CD4-positive, alpha-beta T cell treated with Interleukin-21 for 1 hour (primary cell): Measurements from ENCODE around the gene CAMK1D.
"Not testable (repeated sequence)": the region's sequence is repeated elsewhere in the genome, so short reads cannot be mapped to it uniquely, and the experiment has no call there.

Experiments used
- DNase-seq: peaks from one replicate; pipeline ENCODE4 v3.0.0-alpha.2; 2020

The CAMK1D gene

GRCh38 chr10:12834721-12835120, 485.4 kb downstream of the CAMK1D start:
- no peak for DNase-seq

- no peak for DNase-seq
Measured at GRCh38 chr10:12835709-12836108, 486.4 kb downstream of the CAMK1D start.

- DNase-seq: no peak
Measured at GRCh38 chr10:12838366-12838765, 489.0 kb downstream of the CAMK1D start.

GRCh38 chr10:12838995-12839927, 489.9 kb downstream of the CAMK1D start:
- DNase-seq: no peak

GRCh38 chr10:12839941-12840611, 490.7 kb downstream of the CAMK1D start:
- no peak for DNase-seq

DNA sequence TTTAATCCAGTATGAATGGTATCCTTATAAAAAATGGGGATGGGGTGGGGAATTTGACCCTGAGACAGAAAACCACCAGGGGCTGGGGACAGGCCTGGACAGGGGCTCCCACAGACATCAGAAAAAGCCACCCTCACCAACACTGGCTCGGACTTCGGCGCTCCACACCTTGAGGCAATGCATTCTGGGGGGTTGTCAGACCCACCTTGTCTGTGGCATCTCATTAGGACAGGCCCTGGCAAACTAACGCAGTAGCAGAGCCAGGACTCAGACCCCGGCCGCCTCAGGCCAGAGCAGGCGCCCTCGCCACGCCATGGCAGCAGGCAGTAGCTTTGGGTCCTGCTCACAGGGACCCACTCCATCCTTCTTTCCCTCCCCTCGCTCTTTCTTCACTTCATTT, 492.1 kb downstream of the CAMK1D start:
- DNase-seq: no peak

DNA sequence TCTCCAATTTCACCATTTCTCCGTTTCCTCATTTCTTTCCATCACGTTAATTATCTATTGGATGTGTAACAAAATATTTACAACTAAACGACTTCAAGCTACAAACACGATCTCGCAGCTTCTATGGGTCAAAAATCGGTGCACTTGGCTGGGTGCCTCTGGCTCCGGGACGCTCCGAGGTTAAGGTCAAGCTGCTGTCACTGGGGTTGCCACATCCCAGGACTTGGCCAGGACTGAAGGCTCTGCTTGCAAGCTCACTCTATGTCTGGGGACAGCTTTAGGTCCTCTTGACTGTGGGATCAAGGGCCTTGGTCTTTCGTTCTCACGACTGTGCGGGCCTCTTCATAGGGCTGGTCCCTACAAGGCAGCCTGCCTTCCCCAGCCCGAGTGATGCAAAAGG, 492.5 kb downstream of the CAMK1D start:
- no peak for DNase-seq

GRCh38 chr10:12842310-12842709, 493.0 kb downstream of the CAMK1D start:
- DNase-seq: no peak

- DNase-seq: no peak
Measured at GRCh38 chr10:12843296-12843945, 494.1 kb downstream of the CAMK1D start.

- no peak for DNase-seq
Measured at GRCh38 chr10:12844811-12845483, 495.6 kb downstream of the CAMK1D start.

DNA sequence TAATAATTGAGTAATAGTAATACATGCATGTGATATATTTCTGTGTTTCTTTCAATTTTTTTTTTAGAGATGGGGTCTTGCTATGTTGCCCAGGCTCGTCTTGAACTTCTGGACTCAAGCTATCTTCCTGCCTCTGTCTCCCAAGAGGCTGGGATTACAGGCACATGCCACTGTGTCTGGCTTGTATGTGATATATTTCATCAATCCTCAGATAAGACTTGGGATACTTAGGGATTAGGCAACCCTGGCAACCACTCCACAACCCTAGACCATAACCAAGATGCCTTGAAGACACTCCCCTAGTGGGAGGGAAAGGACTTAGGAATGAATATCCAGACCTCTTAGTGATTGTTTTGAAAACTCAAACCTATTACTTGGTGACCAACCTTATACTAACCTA, 497.4 kb downstream of the CAMK1D start:
- no peak for DNase-seq

- DNase-seq: no peak
Measured at GRCh38 chr10:12847361-12847975, 498.1 kb downstream of the CAMK1D start.

DNA sequence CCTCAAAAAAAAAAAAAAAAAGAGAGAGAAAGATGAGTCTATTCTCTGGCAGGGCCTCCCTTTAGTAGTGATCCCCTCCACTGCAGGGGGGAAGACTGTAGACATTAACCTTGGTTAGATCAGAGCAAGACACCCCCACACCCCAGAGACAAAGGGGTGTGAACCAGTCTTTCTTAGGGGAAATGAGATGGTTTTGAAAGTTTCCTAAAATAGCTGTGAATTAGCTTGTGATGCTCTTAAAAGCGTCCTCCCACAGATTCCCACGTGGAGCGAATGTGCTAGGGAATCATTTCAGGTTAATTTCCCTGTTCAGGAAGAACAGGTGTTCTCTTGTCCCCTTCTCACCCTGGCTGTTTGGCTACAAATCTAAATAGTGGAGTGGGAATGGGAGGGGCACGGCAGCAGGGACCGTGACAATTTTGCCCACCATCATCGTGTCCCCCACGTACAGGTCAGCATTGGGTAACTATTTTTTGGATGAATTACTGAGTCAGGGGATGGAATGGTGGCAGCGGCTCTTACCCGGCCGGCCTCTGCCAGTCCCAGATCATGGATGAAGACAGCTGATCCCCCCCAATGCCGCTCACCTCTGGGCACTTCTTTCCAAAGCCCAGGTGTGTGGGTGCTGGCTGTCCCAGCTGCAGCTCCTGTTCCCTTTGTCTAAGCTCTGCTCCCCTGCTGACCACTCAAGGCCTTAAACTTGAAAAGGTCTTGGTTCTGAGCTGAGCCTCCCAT, 499.3 kb downstream of the CAMK1D start:
- DNase-seq: no peak

DNA sequence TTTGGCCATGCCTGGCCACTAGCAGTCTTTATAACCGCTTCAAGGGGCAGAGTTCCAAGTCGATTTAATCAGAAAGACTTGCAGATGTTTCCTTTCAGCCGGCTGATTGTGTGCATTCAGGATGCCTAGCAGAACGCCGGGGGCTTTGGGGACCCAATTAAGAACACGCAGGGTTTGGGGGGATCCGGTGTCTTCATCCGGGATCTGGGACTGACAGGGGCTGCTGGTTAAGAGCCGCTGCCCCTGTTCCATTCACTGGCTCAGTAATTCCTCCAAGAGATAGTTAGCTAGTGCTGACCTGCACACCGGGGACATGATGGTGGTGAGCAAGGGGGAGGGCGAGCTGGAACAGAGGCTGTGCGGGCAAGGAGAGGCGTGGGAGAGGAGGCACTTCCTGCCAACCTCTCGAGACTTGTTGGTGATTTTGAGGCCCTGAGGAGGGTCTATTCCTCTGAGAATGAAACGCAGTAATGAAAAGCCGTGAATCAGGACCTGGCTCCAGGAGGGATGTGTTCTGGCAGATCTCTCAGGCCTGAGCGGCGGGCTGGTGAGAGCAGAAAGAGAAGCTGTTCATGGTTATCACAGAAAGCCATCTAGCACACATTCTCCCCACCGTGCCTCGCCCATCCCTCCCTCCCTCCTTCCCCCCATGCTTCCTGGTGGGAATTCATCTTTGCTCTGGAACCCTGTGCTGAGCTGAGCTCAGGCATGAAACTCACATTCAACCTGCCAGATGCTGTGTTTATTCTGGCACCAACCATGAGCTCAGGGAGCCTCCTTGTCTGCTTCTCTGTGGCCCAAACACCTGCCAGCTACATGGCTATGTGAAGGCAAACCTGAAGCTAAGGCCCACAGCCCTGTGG, 500.2 kb downstream of the CAMK1D start:
- no peak for DNase-seq

GRCh38 chr10:12852687-12853086, 503.3 kb downstream of the CAMK1D start:
- no peak for DNase-seq

GRCh38 chr10:12854988-12855387, 505.6 kb downstream of the CAMK1D start:
- DNase-seq: no peak

- DNase-seq: no peak
Measured at GRCh38 chr10:12862459-12862858, 513.1 kb downstream of the CAMK1D start.

DNA sequence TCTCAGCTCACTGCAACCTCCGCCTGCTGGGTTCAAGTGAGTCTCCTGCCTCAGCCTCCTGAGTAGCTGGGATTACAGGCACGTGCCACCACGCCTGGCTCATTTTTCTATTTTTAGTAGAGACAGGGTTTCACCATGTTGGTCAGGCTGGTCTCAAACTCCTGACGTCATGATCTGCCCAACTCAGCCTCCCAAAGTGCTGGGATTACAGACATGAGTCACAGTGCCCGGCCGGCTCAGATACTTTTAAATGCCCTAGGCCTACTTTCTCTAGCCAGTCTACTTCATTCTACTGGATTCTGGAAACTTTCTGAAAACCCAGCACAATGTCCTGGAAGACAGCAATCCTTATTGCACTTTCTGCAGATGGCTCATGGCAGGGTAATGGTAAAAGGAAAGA, 516.2 kb downstream of the CAMK1D start:
- not testable (repeated sequence) for DNase-seq

GRCh38 chr10:12868229-12868628, 518.9 kb downstream of the CAMK1D start:
- DNase-seq: no peak

GRCh38 chr10:12869427-12869826, 520.1 kb downstream of the CAMK1D start:
- DNase-seq: no peak

DNA sequence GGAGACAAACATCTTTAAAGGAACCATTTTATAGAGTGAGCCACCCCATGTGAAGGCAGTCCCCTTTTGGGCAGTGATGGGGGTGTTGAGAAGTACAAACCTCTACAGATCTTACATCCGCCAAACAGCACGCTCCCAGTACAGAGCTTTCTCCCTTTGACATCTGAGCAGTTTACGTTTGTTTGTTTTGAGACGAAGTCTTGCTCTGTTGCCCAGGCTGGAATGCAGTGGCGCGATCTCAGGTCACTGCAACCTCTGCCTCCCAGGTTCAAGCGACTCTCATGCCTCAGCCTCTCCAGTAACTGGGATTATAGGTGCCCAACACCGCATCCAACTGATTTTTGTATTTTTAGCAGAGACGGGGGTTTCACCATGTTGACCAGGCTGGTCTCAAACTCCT, 523.2 kb downstream of the CAMK1D start:
- DNase-seq: no peak
